Large intestine (tissue), 3 donors: ENCODE results near the gene CCDC149. TPM values are rescaled to one million over a fixed set of nuclear protein-coding genes. Genes with fewer than 3 reads are reported as not detected.

Experiments used
- DNase-seq, 2 donors: peaks; one replicate each; pipeline versions ENCODE4 v3.0.0 to v3.0.0-alpha.2; 2013
- H3K27ac ChIP-seq: one replicate; pipeline ENCODE4 v1.5.1; 2013; ENCODE audit warnings: low read length
- H3K27me3 ChIP-seq: 2 replicates; pipeline ENCODE4 v1.6.1; 2013; ENCODE audit warnings: low read length; ENCODE audit not compliant: control insufficient read depth, insufficient read depth
- H3K36me3 ChIP-seq: 2 replicates; pipeline ENCODE4 v1.6.1; 2013; ENCODE audit warnings: low read length; ENCODE audit not compliant: control insufficient read depth, insufficient read depth
- H3K4me1 ChIP-seq: one replicate; pipeline ENCODE4 v1.6.1; 2013; ENCODE audit warnings: low read length; ENCODE audit not compliant: control insufficient read depth, insufficient read depth
- H3K4me3 ChIP-seq: one replicate; pipeline ENCODE4 v1.5.1; 2013; ENCODE audit warnings: low read length
- H3K9me3 ChIP-seq: one replicate; pipeline ENCODE4 v1.6.1; 2013; ENCODE audit warnings: mild to moderate bottlenecking, low read depth, low read length, moderate library complexity; ENCODE audit not compliant: control insufficient read depth
- WGBS: methylation state at CpG from one replicate; pipeline ENCODE4 v1.1.5; 2013; ENCODE audit warnings: low lambda C conversion rate; ENCODE audit not compliant: insufficient coverage; 5-methylcytosine and 5-hydroxymethylcytosine counted together
- polyA plus RNA-seq: library from polyadenylated mRNA; unstranded; fragments of 120-200 nt; gene quantifications from one replicate; pipeline ENCODE4 v1.2.1, GENCODE V29; 2013

Gene CCDC149
- polyA plus RNA-seq, 1 donor: 13.7 TPM

GRCh38 chr4:24770032-24770584 is 142.7 kb downstream of the CCDC149 start:
- H3K9me3 ChIP-seq: no peaks in the 10 kb centered on the region
- no CpG with 5 or more reads among the region's 3 CpGs for WGBS
- H3K4me1 ChIP-seq: no peaks in the 10 kb centered on the region
- no peaks in the 10 kb centered on the region for H3K36me3 ChIP-seq
- no peak overlapping the region for H3K4me3 ChIP-seq
- H3K27me3 ChIP-seq: no peaks in the 10 kb centered on the region
- H3K27ac ChIP-seq: no peak overlapping the region
- DNase-seq: no peak

- Histone ChIP-seq H3K27me3 (no peaks in the 10 kb centered on the region), H3K36me3 (no peaks in the 10 kb centered on the region), H3K27ac (no peak overlapping the region), H3K9me3 (no peaks in the 10 kb centered on the region), H3K4me1 (no peaks in the 10 kb centered on the region), H3K4me3 (no peak overlapping the region)
- no CpG with 5 or more reads among the region's 2 CpGs for WGBS
- DNase-seq: no peak
Observed at GRCh38 chr4:24769571-24769970, 143.3 kb downstream of the CCDC149 start.

- no peak for DNase-seq
- H3K27ac ChIP-seq: no peak overlapping the region
- no peaks in the 10 kb centered on the region for H3K36me3 ChIP-seq
- no peaks in the 10 kb centered on the region for H3K9me3 ChIP-seq
- H3K4me1 ChIP-seq: no peaks in the 10 kb centered on the region
- H3K27me3 ChIP-seq: no peaks in the 10 kb centered on the region
- no peak overlapping the region for H3K4me3 ChIP-seq
Observed at GRCh38 chr4:24768604-24769003, 144.2 kb downstream of the CCDC149 start.

- no peak overlapping the region for H3K4me3 ChIP-seq
- H3K9me3 ChIP-seq: no peaks in the 10 kb centered on the region
- H3K36me3 ChIP-seq: no peaks in the 10 kb centered on the region
- no peaks in the 10 kb centered on the region for H3K27me3 ChIP-seq
- H3K27ac ChIP-seq: no peak overlapping the region
- DNase-seq: no peak
- 33% methylated on average over 3 of the region's 5 CpGs for WGBS
- no peaks in the 10 kb centered on the region for H3K4me1 ChIP-seq
Observed at GRCh38 chr4:24768006-24768405, 144.8 kb downstream of the CCDC149 start.

- Histone ChIP-seq H3K27me3 (no peaks in the 10 kb centered on the region), H3K4me1 (no peaks in the 10 kb centered on the region), H3K9me3 (no peaks in the 10 kb centered on the region), H3K36me3 (no peaks in the 10 kb centered on the region), H3K27ac (no peak overlapping the region), H3K4me3 (no peak overlapping the region)
- no CpG with 5 or more reads among the region's 4 CpGs for WGBS
- DNase-seq: no peak
Observed at GRCh38 chr4:24765376-24765988, 147.4 kb downstream of the CCDC149 start.

GRCh38 chr4:24764345-24764744 is 148.5 kb downstream of the CCDC149 start:
- no CpG with 5 or more reads among the region's 3 CpGs for WGBS
- Histone ChIP-seq H3K4me1 (no peaks in the 10 kb centered on the region), H3K9me3 (no peaks in the 10 kb centered on the region), H3K27me3 (no peaks in the 10 kb centered on the region), H3K4me3 (no peak overlapping the region), H3K36me3 (no peaks in the 10 kb centered on the region), H3K27ac (no peak overlapping the region)
- DNase-seq: no peak

- H3K4me1 ChIP-seq: no peaks in the 10 kb centered on the region
- no peaks in the 10 kb centered on the region for H3K9me3 ChIP-seq
- WGBS: no CpG with 5 or more reads among the region's 5 CpGs
- no peak overlapping the region for H3K27ac ChIP-seq
- DNase-seq: no peak
- no peaks in the 10 kb centered on the region for H3K36me3 ChIP-seq
- no peak overlapping the region for H3K4me3 ChIP-seq
- no peaks in the 10 kb centered on the region for H3K27me3 ChIP-seq
Observed at GRCh38 chr4:24763631-24764297, 149.1 kb downstream of the CCDC149 start.

Other genes with a start within 250 kb of the CCDC149 start
- 5.3 TPM for gene SOD3, start 117.5 kb downstream of the CCDC149 start, polyA plus RNA-seq
- gene LGI2, start 117.9 kb upstream of the CCDC149 start, polyA plus RNA-seq: 3.0 TPM
- gene SEPSECS, start 247.4 kb upstream of the CCDC149 start, polyA plus RNA-seq: 18.6 TPM